HG03457 (cell line): ENCODE data around the gene GMPR.

Experiments
- ATAC-seq: cut with Tn5 transposase; IDR thresholded peaks from one replicate; pipeline ENCODE4 v1.9.1; 2021; ENCODE audit warnings: moderate number of reproducible peaks; ENCODE audit not compliant: unreplicated experiment

Gene GMPR

DNA sequence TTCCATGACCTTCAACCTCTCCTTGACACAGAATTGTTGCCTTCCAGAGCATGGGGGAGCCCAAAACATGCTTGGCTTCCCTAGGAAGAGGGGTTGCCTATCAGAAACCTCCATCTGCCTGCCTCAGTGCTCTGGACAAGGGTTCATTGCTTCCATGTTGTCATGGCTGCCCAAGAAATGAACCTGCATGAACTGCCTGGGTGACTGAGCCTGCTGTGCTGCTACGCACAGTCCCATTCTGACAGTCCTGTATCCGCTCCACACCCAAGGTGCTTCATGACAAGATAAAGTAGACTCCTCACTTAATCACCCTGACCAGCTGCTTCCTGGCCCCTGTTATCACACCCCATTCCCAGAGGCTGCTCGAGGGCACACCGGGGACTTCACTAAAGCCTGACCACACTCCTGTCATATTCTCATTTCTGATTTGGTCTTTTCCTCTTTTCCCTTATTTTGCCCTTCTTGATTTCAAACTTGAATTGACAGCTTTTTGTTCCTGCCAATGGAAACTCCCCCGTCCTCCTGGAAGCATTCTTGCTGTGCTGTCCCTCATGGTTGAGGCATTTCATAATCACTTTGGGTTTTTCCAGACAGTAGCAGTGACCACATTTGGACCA is 31.9 kb downstream of the GMPR start:
- ATAC-seq: no peak

DNA sequence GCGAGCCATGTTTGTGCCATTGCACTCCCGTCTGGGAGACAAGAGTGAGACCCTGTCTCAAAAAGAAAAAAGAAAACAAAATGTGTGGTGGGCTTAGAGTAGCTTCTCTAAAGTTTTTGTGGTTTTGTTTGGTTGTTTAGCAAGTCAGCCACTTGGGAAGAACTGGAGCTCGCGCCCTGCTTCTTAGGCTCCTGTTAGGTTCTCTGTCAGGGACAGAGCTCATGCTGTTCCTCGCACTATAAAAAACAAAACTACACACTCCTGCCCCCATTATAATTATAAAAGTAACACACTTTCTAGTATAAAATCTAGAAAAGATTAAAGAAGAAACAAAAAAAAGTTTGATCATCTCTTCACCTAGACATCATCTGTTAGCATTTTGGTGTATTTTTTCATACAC is 33.0 kb downstream of the GMPR start:
- ATAC-seq: no peak

DNA sequence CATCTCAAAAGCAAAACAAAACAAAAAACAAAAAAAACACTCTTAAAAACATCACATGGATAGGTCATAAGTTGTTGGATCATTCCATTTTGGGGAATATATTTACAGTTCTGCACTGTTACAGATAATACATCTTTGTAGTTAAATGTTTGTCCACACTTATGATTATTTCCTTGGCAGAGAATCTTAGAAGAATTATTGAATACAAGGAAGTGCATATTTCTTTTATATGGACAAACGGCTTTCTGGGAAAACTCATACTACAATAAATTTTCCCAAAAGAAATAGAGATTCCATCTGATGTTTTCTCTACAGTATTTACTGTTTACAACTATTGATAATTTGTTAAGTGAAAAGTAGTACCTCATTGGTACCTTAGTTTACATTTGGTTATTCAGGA is 33.8 kb downstream of the GMPR start:
- no peak for ATAC-seq

DNA sequence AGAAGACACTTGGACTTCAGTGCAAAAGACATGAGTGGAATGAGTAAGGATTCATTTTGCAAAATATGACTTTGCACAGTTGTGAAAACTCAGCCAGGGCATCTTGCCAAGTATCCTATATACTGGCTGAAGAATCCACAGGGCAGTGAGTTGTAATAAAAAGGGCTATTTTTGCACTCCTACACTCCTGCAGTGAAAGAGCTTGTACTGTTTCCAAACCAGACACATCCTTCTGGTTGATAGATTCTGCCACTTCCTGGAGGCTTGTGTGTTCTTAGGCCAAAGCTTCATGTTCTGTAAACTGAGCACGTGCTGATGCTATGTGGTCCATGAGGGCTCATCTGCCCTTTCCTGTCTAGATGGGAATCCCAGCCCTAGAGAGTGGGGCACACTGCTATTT is 34.9 kb downstream of the GMPR start:
- ATAC-seq: no peak

DNA sequence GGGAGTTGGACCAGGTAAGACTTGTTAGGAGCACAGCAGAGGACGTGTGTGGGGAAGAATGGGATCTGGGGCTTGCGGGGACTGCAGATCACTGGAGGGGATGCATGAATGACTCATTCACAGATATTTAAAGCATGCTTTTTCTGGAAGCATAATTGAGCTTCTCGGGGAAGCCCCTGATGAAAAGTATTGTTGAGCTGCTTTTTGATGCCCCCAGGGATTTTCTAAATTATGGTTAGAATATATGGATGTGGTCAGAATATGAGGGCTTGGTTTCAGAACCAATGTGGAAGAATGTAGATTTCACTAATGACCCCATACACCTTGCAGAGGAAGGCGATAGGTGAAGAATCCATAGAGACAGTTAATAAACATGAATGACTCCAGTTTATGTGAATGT is 36.1 kb downstream of the GMPR start:
- no peak for ATAC-seq

DNA sequence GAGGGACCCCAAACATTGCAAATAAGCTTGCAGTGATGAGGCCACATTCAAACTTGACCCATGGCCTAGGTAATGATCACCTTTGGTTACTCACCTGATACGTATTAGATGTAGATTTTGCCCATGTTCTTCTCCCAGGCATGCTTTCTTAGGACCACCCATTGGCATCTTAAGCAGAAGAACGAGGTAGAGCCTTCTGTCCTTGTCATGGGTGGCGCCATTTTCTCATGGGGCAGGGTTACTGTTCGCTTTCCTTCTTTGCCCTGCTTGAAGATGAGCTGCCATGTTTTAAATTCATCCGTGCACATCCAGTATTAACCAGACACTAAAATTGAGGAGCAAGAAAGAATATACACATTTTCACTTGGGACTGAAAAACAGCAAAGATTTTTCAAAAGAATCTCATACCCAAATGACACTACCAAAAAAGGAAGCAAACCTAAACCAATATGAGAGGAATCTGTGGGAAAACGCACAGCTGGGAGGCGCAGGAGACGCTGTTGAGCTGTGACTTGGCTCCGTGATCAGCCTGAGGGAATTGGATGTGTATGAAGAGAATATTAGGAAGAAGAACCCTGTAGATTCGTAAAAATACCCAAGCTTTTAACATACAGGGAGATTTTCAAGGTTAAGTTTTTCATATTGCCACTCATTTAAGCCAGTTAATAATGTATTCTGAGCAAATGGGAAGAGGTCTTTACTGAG is 36.6 kb downstream of the GMPR start:
- no peak for ATAC-seq

DNA sequence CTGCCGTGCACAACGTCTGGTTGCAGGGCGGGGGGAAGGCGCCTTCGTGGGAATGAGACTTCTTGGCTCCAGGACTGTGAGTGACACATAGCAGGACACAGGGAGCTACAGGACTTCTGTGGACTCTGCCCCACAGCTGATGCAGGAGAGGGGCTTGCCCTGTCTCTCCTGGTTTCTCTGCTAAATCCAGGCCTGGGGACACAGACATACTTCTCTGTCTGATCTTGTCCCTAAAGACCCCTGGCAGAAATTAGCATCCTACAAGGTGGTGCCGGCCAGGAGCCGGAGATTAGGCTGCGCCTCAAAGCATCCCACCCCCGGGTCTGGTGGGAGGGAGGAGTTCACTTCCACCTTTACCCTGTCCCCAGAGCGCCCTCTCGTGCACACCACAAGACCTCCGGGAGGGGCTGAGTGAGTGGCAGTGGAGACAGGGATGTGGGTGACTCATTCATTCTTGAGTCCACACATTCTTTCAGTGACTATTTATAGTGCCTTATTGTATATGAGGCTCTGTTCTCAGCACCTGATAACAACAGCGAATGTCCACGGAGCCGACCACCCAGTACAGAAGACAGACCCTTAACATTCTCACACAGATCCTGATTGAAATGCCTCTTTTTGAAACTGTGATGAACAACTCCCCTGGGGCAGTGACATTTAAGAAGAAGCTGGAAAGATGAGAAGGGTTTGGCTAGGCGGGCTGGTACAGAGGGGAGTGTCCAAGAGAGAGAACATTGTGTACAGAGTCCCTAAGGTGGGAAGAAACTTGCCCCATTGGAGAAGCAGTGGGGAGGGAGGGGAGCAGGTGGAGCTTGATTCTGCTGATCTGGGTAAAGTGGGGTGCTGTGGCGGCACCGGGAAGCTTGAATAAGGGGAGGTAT is 39.0 kb downstream of the GMPR start:
- ATAC-seq: no peak

DNA sequence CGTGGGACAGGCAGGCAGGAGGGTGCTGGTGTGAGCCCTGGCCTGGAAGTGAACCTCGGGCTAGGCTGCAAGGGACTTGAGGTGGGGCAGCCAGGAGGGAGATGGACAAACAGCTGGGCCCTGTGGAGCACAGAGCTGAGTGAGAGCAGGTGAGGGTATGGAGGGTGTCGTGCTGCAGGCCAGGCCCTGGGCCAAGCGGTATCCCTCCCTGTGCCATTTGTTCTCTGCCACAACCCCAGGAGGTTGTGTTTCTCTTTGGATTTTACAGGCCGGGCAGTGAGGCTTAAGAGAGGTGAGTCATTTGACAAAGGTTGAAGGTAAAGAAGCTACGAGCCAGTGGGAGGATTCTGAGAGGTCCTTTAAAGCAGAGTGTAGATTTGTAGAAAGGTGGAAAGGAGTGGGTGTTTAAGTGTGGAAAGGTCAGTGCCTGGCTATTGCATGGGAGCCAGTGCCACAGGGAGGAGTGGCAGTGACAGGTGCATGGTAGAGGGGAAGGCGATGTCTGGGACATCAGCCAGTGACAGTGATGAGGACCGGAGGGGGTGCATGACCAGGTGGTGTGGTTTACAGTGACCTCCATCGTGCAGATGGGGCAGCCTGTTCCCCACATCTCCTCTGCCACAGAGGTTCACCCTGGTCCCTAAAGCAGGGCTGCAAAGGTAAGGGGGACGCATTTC is 39.8 kb downstream of the GMPR start:
- no peak for ATAC-seq

DNA sequence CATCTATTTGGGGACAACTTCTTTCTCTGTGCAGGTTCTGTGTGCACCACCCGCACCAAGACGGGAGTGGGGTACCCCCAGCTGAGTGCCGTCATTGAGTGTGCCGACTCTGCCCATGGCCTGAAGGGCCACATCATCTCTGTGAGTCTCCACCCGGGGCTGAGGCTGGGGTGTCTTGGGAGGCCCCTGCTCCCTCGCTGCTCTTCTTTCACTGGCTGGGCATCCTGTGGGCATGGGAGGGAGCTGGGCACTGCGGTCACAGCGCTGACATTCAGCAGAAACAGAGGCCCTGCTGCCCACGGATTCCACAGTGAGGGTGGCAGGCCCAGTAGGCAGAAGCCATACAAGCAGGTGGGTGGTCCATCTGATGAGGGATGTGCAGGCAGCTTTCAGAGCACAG is 40.4 kb downstream of the GMPR start:
- ATAC-seq: no peak

DNA sequence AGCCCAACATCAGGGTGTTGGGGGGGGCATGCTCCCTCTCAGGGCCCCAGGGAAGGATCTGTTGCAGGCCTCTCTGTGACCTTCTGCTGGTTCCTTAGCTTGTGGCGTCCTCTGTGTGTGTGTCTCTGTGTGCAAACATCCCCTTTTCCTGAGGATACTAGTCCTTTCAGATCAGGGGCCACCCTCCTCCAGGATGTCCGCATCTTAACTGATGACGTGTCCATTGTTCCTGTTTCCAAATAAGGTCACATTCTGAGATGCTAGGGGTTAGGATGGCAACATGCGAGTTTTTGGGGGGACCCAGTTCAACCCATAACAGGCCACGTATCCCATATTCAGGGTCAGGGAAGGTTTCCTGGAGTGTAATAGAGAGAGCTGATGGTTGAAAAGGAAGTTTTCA is 40.9 kb downstream of the GMPR start:
- no peak for ATAC-seq

DNA sequence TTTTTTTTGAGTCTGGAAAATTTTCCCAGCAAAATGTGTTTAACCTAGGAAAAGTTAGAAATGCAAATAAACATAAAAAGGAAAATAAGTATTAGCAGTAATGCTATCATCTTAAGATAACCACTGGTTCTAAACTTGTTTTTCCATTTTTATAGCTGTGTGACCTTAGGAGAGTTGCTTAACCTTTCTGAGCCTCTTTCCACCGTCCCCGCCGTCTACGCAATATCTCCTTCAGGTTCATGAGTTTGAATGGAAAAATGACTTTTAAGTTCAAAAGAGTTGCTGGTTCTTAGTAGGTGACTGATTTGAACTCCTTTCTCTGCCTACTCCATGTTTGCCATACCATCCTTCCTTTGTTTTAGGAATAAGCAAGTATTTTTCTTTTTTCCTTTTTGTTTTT is 44.0 kb downstream of the GMPR start:
- ATAC-seq: no peak

DNA sequence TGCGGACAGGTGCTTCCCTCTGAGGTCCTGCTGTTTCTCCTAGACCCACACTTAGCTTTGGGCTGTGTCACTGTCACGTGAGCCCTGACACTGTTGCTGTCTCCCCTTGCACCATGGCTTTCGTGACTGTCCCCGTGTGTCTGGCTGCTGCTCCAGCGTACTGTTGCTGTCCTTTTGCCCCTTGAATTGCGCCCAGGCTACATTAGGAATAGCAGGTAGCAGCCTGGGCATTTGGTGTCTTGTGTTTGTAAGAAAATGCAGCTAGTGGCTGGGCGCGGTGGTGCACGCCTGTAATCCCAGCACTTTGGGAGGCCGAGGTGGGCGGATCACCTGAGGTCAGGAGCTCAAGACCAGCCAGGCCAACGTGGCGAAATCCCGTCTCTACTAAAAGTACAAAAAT is 46.1 kb downstream of the GMPR start:
- no peak for ATAC-seq

DNA sequence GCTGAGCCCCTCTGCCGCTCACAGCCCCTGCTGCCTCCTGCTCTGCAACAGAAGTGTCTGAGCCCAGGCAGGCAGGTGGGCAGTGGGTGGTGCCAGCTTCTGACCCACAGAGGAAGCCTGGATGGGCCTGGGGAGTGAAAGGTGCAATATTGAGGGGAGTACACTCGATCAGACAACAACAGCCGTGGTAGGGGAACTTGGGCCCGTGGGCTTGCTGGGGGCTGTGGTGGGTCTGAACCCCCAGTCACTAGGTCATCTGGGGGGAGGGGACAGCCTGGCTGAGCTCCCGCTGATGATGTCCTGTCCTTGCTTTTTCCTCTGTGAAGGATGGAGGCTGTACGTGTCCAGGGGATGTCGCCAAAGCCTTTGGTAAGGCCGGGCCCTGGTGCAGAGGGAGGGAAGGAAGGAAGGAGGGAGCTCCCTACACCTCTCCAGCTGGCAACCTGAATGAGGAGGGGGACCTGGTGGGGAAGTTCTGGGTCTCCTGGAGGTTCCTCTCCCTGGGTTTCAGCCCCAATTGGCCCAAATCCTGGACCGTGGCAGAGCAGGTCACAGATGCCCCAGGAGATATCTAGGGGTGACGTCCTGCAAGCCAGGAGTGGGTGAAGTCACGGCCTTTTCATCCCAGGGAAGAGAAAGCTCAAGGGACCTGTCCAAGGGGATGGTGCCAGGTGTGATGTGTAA is 47.2 kb downstream of the GMPR start:
- ATAC-seq: no peak

DNA sequence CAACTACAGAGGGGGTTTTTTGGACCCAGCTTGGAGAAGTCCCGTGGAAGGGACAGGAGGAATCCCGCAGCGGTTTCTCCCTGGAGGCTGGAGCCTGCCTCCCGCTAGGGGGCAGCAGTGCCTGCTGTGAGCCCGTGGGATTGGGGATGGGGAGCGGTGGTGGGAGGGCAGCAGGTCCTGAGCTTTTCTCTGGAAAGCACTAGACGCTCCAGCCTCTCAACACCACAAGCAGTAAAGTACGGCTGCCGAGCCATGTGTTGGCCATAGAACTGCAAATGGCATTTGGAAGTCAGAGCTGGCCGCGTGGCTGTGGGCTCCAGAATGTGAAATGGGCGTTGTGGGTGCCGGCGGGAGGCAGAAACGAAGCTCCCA is 47.8 kb downstream of the GMPR start:
- no peak for ATAC-seq

DNA sequence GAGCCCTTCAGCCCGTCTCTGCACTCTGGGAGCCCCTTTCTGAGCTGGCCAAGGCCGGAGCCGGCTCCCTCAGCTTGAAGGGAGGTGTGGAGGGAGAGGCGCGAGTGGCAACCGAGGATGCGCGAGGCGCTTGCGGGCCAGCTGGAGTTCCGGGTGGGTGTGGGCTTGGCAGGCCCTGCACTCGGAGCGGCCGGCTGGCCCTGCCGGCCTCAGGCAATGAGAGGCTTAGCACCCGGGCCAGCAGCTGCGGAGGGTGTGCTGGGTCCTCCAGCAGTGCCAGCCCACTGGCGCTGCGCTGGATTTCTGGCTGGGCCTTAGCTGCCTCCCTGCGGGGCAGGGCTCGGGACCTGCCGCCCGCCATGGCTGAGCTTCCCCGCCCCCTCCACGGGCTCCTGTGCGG is 49.8 kb downstream of the GMPR start:
- ATAC-seq: no peak

DNA sequence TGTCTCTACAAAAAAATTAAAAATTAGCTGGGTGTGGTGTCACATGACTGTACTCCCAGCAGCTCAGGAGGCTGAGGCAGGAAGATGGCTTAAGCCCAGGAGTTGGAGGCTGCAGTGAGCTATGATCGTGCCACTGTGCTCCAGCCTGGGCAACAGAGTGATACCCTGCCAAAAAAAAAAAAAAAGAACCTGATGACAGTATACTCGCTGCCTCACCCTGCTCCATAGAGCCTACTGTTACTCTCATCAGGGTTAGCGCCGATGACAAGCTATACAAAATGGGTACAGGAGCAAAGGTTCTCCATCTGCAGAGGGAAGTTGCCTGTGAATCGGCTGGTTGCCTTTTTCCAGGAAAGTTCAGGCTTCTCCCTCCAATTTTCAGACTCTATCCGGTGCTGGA is 53.4 kb downstream of the GMPR start:
- ATAC-seq: no peak

DNA sequence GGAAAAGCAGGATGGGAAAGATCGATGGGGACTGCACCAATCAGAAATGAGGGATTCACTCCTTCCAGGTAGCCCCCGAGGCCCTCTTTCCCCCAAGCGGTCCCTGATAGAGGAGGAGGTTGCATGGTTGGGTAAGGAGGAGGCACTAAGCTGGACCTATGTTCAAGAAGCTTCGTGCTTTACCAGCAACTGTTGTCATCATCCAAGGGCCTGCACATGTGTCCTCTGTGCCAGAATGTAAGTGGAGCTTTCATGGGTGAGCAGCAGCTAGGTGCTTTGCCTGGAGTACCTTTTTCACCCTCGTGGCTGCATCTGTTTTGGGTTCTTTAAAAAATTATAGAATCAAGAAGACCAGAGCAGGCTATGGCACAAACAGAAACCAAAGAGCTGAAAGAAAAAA is 54.0 kb downstream of the GMPR start:
- ATAC-seq: no peak

DNA sequence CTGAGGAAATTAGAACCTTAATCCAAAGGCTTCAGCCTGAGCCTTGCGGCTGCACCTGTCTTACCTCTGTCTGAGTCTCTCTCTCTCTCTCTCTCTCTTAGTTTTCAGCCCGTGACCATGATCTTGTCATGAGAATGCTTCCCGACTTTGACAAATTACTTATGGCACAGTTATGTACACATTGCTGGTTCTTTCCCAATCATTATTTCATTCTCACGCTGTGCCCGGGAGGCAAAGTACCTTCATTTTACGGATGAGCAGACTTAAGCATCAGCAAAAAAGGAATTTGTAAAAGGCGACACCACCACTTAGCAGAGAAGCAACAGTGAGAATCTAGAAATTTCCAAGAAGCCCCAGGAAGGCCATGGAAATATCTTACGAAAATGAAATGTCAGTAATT is 54.6 kb downstream of the GMPR start:
- ATAC-seq: no peak

DNA sequence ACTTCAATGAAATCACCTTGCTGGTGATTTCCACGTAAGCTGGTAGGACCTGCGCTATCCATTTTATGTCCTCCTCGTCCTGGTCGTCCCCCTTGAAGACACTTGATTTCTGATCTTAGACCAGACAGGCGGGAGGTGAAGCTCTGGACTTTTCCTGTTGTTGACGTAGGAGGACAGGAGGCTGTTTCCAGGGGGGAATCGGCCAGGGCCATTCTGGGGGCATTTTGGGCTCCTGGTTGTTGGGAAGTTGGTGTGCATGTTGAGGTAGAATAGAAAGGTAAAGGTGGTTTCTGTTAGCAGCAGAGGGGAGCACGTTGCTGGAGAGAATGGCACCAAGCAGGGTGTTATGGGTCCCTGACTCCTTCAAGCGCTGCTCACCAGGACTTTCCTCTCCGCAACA is 56.0 kb downstream of the GMPR start:
- no peak for ATAC-seq

DNA sequence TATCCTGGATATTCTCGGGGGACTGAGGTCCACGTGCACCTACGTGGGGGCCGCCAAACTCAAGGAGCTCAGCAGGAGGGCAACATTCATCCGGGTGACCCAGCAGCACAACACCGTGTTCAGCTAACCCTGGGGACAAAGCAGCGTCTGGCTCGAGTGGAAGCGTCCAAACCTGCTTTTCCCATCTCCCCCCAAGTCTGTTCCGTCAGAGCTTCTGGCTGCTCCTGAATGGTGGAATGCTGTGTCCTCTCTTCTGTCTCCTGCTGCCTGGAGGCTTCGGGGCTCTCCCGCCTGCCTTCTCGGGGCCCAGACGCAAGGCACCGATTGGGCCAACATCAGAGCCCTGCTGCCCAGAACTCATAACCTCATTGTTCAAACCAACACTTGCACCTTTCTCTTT is 56.7 kb downstream of the GMPR start:
- ATAC-seq: no peak

DNA sequence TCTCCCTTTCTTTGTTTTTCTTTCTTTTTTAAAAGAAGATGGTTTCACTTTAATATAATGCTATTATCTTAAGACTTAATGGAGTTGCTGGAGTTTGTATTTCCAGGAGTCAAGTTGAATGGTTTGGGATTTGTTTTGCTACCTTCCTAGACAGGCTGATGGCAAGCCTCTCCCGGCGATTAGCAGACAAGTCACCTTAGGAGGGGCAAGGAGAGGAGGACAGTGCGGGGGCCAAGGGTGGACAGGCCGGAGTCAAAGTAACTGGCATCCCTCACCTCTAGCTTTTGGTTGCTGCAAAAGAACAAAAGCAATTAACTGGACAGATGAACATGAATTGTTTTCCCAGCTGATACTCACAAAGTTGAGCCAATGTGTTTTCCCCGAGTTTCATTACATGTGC is 57.1 kb downstream of the GMPR start:
- no peak for ATAC-seq
